DND-41 (cell line): ENCODE results near the gene HDLBP.

Experiments used
- ATAC-seq: fragments of 200-7000 bp; cut with Tn5 transposase; 3 replicates; pipeline ENCODE4 v1.9.1; 2021; ENCODE audit warnings: low read depth; ENCODE audit not compliant: insufficient read depth
- DNase-seq: peaks from one replicate; pipeline ENCODE4 v3.0.0-alpha.2; 2020
- H2AFZ ChIP-seq: 2 replicates; pipeline ENCODE4 v1.6.0; 2012; ENCODE audit warnings: low read depth, low read length
- H3K27ac ChIP-seq: 2 replicates; pipeline ENCODE4 v1.5.1; 2012; ENCODE audit warnings: low read length, inconsistent platforms
- H3K27me3 ChIP-seq: fragments of 200-600 bp; sonication (generic); 2 replicates; pipeline ENCODE4 v1.6.0; 2012; ENCODE audit warnings: low read length, mild to moderate bottlenecking, inconsistent platforms; ENCODE audit not compliant: insufficient read depth, poor library complexity
- H3K36me3 ChIP-seq: 2 replicates; pipeline ENCODE4 v1.5.1; 2012; ENCODE audit warnings: low read length, inconsistent platforms; ENCODE audit not compliant: insufficient read depth
- H3K4me1 ChIP-seq: 2 replicates; pipeline ENCODE4 v1.5.1; 2012; ENCODE audit warnings: mild to moderate bottlenecking, low read length; ENCODE audit not compliant: insufficient read depth
- H3K4me2 ChIP-seq: 2 replicates; pipeline ENCODE4 v1.6.0; 2012; ENCODE audit warnings: mild to moderate bottlenecking, moderate library complexity, low read length, inconsistent platforms; ENCODE audit not compliant: insufficient read depth
- H3K4me3 ChIP-seq, 2 experiments: fragments of 200-600 bp in 1 of 2; shearing (Covaris generic) in 1 of 2; 2 replicates each; pipeline ENCODE4 v1.5.1; 2012 to 2016; ENCODE audit warnings: inconsistent platforms in 2 of 2, low read length in 2 of 2, mild to moderate bottlenecking in 2 of 2, low read depth in 1 of 2, moderate library complexity in 1 of 2
- H3K79me2 ChIP-seq: 2 replicates; pipeline ENCODE4 v1.6.0; 2012; ENCODE audit warnings: low read length, inconsistent platforms; ENCODE audit not compliant: insufficient read depth
- H3K9ac ChIP-seq: 2 replicates; pipeline ENCODE4 v1.6.0; 2012; ENCODE audit warnings: low read depth, mild to moderate bottlenecking, inconsistent platforms, low read length, moderate library complexity
- H3K9me3 ChIP-seq: 2 replicates; pipeline ENCODE4 v1.5.1; 2012; ENCODE audit warnings: low read length, moderate library complexity, mild to moderate bottlenecking, inconsistent platforms; ENCODE audit not compliant: insufficient read depth, severe bottlenecking
- H4K20me1 ChIP-seq: 2 replicates; pipeline ENCODE4 v1.6.0; 2012; ENCODE audit warnings: low read length; ENCODE audit not compliant: insufficient read depth
- EZH2 ChIP-seq: IDR thresholded peaks from 3 replicates; pipeline ENCODE4 v1.6.1; 2012; ENCODE audit warnings: borderline replicate concordance, low read depth, mild to moderate bottlenecking, moderate library complexity, low read length, inconsistent platforms; ENCODE audit not compliant: severe bottlenecking
- TF ChIP-seq, protein P1 (sequence below): IDR thresholded peaks from 2 replicates; pipeline ENCODE4 v1.5.1; 2012; ENCODE audit warnings: borderline replicate concordance, low read length, moderate library complexity, mild to moderate bottlenecking; ENCODE audit not compliant: poor library complexity, severe bottlenecking; ENCODE audit errors: extremely low read depth

The HDLBP gene

DNA sequence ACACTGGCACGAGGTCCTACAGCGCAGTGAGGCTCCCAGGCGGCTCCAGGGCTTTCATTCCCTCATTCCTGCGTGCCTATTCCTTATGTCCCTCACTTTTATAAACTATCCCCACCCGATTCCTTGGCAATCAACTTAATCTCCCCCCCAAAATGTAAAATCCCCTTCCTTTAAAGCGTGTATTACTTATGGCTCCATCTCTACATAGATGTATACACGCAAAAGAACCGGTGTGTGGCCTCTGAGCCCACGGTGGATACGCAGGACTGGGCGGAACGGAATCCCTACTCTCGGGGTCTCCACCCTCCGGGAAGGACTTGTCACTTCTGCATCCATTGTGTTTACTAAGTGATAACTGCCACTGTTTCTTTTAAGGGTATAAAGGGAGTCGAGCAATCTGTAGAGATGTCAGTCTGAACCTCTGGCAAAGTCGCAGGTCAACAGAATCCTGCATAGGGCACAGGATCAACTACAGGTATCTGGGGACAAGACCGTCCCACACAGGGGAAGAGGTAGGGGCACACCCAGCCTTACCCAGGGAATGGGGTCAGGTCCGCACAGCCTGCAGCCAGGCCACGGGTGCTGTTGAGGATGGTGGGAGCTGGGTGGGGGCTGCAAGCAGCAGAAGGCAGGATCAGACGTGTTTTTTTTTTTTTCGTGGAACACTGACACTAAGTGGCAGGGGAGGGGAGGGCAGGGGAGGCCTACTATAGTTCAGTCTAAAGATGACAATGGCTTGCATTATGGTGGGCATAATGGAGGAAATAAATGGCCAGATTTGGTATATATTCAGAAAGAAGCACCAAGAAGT is 42.1 kb downstream of the HDLBP start:
- Histone ChIP-seq H3K79me2 (peaks cover 91% of the 10 kb centered on the region), H2AFZ (no peak overlapping the region), H3K4me1 (no peaks in the 10 kb centered on the region), H3K36me3 (peaks cover 10% of the 10 kb centered on the region), H3K27me3 (no peaks in the 10 kb centered on the region), H3K9me3 (no peaks in the 10 kb centered on the region), H3K27ac (no peak overlapping the region), H4K20me1 (peaks cover 65% of the 10 kb centered on the region), H3K4me2 (no peak overlapping the region), H3K4me3 (no peak overlapping the region), H3K9ac (no peak overlapping the region)
- TF ChIP-seq, protein P1, sequence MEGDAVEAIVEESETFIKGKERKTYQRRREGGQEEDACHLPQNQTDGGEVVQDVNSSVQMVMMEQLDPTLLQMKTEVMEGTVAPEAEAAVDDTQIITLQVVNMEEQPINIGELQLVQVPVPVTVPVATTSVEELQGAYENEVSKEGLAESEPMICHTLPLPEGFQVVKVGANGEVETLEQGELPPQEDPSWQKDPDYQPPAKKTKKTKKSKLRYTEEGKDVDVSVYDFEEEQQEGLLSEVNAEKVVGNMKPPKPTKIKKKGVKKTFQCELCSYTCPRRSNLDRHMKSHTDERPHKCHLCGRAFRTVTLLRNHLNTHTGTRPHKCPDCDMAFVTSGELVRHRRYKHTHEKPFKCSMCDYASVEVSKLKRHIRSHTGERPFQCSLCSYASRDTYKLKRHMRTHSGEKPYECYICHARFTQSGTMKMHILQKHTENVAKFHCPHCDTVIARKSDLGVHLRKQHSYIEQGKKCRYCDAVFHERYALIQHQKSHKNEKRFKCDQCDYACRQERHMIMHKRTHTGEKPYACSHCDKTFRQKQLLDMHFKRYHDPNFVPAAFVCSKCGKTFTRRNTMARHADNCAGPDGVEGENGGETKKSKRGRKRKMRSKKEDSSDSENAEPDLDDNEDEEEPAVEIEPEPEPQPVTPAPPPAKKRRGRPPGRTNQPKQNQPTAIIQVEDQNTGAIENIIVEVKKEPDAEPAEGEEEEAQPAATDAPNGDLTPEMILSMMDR: peak; percentile 8
- TF ChIP-seq EZH2: no peak
- no peak for ATAC-seq
- no peak for DNase-seq

DNA sequence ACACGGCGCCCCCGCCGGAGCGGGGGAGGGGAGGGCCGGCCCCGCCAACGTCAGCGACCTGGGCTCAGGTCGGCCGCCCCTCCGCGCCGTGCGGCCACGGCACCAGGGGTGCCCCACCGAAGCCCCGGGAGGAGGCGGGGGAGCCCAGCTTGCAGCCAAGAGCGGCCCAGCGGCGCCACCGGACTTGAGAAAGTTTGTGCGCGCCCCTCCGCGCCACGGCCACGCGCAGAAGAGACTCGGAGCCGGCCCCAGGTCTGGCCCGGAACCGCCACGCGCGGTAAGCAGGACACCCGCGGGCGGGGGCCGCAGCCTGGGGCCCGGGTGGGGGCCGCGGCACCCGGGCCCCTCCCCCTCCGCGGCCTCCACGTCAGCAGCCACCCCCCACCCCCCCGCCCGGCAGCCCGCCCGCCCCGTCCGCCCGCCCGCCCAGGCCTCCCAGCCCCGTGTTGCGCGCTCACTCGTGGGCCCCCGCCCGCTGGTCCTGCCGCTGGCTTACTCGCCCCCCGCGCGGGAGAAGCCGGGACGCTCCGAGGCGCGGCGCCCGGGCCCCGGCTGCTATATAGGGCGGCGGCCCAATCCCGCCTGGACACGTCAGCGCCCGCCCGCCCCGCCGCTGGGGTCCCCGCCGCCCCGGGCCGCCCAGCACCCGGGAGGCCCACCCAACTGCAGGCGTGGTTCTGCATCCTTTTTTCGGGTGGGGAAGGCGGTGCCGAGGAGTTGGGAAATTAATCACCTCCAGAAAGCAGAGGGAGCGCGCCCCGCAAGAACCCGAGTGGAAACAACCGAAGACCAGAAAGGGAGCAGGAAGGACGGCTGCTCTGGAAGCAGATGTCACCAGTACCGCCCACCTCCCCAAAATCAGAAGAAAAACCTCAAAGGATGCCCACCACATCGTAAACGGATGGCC is 42.9 kb downstream of the HDLBP start:
- peaks cover 68% of the 10 kb centered on the region for H4K20me1 ChIP-seq
- H3K79me2 ChIP-seq: peaks cover 90% of the 10 kb centered on the region
- no peak overlapping the region for H3K4me2 ChIP-seq
- H3K4me1 ChIP-seq: no peaks in the 10 kb centered on the region
- no peak overlapping the region for H3K9ac ChIP-seq
- no peak for DNase-seq
- H3K9me3 ChIP-seq: no peaks in the 10 kb centered on the region
- no peaks in the 10 kb centered on the region for H3K27me3 ChIP-seq
- H3K36me3 ChIP-seq: peaks cover 14% of the 10 kb centered on the region
- H3K27ac ChIP-seq: no peak overlapping the region
- no peak overlapping the region for H2AFZ ChIP-seq
- no peak for ATAC-seq
- no peak for TF ChIP-seq EZH2
- TF ChIP-seq, protein P1: no peak
- H3K4me3 ChIP-seq: no peak overlapping the region

DNA sequence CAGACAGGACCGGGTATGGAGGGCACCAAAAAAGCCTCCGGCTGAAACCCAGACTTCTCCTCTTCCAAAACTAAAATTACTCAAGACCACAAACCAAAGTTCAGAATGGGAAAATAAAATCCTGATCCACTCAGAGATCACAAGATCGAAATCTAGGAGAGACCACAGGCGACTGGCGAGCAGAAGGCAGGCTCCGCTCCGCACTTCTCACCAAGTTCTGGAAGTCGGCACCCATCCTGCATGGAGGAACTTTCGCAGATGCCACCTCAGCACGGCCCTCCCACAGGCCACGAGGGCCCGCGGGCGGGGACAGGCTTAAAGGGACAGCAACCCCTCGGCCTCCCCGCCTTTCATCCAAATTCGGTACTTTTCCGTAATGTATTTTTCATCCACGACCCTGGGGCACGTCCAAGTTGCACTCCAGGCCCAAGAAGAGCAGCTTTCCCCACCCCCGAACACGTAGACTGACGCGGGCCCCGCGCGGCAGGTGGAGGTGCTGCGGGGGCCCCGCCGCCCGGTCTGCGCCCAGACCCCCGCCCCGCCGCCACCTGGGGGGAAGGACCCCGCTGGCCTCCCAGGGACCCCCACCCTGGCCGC is 43.7 kb downstream of the HDLBP start:
- Histone ChIP-seq H3K27me3 (no peaks in the 10 kb centered on the region), H3K27ac (no peak overlapping the region), H3K79me2 (peaks cover 88% of the 10 kb centered on the region), H3K9me3 (no peaks in the 10 kb centered on the region), H3K4me1 (no peaks in the 10 kb centered on the region), H2AFZ (no peak overlapping the region), H3K36me3 (peaks cover 19% of the 10 kb centered on the region), H3K4me3 (no peak overlapping the region), H3K4me2 (no peak overlapping the region), H3K9ac (no peak overlapping the region), H4K20me1 (peaks cover 73% of the 10 kb centered on the region)
- TF ChIP-seq, protein P1: no peak
- TF ChIP-seq EZH2: no peak
- no peak for DNase-seq
- no peak for ATAC-seq
